ELR (cell line): Measurements from ENCODE around the gene RSBN1L.

Source experiments
- DNase-seq: peaks from one replicate; pipeline ENCODE4 v3.0.0-alpha.2; 2015; ENCODE audit warnings: low read depth

Gene RSBN1L

DNA sequence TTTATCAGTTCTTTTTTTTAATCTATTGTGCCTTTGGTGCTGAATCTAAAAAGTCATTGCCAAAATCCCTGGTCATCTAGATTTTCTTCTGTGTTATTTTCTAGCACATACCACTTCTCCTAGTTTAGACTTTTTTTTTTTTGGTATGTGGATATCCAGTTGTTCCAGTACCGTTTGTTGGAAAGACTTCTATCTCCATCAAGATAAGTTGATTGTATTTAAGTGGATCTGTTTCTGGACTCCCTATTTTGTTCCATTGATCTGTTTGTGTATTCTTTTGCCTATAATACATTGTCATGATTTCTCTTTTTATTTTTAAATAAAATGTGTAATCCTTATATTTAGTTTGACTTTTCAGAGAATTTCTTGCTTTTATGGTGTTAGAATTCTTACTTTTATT, 35.5 kb downstream of the RSBN1L start:
- DNase-seq = no peak

DNA sequence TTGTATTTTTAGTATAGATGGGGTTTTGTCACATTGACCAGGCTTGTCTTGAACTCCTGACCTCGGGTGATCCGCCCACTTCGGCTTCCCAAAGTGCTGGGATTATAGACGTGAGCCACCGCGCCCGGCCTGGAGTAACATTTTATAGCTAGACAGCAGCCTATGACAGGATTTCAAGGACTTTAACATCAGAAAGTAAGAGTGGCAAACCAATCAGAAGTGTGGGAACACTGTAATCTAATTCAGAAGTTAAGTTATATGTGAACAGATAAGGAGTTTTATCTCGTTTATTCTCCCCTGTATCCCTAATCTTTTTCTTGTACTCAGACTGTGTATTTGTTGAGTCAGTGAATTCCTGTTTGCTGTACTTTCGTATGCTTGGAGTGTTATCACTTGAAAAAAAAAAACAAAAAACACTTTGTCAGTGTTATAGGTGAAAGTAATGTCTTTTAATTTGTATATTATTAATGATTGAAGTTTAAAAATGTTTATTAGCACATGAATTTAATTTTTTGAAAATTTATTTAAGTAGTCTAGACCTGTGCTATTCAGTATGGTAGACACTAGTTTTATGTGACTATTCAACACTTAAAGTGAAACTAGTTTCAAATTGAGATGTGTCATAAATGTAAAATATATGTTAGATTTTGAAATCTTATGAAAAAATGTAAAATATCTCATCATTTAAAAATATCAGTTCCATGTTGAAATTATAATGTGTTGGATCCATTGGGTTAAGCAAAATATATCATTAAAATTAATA, 38.6 kb downstream of the RSBN1L start:
- no peak for DNase-seq

DNA sequence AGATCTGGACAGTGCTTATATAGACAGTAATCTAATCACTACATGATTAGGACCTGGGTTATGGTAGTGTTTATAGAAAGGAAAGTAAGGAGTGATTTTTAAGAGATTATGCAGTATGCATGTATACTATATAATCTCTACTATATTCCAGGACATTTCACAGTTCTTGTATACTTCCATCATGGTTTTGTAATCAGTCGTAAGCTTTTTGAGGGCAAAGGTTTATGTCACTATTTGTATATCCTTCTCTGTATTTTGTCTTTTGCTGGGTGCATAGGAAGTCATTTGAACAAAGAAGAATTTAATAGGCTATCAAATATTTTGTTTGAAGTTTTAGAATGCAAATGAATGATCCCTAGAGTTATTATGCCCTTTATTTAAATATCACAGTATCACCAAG, 39.2 kb downstream of the RSBN1L start:
- no peak for DNase-seq

DNA sequence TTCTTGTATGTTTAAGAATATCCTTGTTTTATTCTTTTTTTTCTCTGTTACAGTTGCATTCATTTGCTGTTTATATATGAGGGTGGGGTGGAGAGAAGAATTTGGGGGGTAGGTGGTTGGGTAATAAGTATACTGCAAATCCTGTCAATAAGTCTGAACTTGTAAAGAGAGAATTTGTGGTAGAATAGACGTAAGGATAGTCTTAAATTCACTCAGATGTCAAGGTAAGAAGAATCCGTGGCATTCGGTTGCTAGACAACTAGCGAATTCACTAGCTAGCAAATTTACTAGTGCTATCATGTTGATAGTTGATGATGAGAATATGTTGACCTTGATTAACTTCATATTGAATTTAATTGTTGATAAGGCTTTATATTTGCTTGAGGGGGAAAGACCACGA, 40.7 kb downstream of the RSBN1L start:
- DNase-seq = no peak

DNA sequence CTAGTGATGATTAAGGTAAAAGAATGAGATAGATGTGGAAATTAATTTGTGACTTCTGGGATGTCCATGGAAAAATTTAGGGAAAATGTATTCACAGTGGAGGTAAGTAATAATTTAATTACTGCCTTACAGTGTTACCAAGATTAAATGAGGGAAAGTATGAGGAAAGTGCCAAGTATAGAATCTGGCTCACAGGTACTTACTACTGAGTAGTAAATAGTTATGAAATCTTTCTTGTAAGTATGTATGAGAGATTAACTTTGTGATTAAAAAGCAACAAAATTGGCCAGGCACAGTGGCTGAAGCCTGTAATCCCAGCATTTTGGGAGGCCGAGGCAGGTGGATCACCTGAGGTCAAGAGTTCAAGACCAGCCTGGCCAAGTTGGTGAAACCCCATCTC, 42.1 kb downstream of the RSBN1L start:
- no peak for DNase-seq

DNA sequence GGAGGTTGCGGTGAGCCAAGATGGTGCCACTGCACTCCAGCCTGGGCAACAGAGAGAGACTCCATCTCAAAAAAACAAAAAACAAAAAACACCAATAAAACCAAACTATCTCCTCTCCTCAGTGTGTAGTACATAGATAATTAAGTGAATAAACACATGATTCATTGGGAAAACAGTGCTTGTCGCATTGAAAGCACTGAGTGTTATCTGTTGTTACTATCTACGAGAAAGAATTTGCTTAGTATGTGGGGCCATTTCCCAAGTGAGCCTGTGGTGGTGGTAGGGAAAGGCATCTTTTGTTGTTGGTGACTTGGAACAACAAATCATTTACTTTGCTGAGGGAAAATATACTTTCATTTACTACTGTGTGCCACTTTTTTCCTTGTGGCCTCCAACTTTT, 42.6 kb downstream of the RSBN1L start:
- peak; percentile 58 for DNase-seq

DNA sequence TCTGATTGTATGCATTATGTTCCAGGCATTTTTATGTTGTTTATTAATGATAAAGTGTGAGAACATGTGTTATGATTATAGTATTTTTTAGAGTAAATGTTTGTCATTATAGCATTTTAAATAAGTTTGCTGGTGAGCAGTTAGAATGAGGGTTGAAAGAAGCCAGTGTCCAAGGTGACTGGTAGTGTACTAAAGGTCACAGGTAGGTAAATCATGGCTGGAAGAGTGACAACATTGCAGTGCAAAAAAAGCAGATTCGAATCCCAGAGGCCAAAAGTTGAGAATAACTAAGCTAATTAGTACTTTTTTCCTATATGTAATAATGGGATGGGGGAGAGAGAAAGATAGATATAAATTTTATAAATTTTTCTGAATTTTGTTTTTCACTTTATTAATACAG, 44.0 kb downstream of the RSBN1L start:
- no peak for DNase-seq

DNA sequence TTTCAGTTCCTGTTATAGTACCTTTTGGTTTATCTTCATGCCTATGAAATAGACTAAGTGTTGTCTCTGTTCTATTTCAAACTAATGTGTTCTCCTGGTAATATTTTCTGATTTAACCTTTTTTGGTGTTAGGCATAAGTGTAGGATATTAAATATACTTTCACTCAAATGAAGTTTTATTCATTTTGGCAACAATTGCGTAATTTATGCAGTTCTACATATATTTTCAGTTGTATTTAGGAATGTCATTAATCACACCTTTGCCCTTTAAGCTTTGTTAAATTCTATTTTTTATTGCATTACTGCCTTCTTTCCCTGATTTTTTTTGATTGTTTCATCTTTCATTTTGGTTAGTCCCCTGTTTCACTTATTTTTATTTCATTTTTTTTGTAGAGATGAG, 47.3 kb downstream of the RSBN1L start:
- no peak for DNase-seq

DNA sequence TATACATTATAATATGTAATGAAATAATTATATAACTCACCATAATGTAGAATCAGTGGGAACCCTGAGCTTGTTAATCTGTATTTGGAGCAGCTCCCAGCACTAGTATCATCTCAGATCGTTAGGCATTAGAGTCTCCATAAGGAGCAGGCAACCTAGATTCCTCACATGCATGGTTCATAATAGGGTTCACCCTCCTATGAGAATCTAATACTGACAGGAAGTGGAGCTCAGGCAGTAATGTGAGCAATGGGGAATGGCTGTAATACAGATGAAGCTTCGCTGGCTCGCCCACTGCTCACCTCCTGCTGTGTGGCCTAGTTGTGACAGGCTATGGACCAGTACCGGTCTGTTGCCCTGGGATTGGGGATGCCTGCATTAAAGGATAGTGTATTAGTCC, 49.5 kb downstream of the RSBN1L start:
- no peak for DNase-seq

DNA sequence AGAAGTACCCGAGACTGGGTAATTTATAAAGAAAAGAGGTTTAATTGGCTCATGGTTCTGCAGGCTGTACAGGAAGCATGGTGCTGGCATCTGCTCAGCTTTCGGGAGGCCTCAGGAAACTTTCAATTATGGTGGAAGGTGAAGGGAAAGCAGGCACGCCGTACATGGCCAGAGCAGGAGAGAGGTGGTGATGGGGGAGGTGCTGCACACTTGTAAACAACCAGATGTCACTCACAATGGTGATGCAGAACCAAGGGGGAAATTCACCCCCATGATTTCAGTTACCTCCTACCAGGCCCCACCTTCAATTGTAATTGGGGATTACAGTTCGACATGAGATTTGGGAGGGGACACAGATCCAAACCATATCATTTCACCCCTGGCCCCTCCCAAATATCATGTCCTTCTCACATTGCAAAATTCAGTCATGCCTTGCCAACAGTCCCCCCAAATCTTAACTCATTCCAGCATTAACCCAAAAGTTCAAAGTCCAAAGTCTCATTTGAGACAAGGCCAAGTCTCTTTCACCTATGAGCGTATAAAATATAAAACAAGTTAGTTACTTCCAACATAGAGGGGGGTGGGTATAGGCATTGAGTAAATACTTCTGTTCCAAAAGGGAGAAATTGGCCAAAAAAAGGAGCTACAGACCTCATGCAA, 50.0 kb downstream of the RSBN1L start:
- DNase-seq = no peak

DNA sequence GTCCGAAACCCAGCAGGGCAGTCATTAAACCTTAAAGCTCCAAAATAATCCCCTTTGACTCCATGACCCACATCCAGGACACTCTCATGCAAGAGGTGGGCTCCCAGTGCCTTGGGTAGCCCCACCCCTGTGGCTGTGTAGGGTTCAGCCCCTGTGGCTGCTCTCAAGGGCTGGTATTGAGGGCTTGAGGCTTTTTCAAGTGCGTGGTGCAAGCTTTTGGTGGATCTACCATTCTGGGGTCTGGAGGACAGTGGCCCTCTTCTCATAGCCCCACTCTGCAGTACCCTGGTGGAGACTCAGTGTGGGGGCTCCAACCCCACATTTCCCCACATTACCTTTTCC, 50.5 kb downstream of the RSBN1L start:
- DNase-seq = no peak

DNA sequence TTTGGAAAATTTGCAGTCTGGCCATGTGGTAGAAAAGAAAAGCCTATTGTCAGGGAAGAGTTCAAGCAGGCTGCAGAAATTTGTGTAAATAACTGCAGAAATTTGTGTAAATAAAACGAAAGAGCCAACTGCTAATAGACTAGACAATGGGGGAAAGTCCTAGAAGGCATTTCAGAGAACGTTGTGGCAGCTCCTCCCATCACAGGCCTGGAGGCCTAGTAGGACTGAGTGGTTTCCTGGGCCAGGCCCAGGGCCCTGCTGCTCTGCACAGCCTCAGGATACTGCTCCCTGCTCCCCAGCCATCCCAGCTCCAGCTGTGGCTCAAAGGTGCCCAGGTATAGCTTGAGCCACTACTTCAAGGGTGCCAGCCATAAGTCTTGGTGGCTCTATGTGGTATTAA, 50.9 kb downstream of the RSBN1L start:
- DNase-seq = no peak

DNA sequence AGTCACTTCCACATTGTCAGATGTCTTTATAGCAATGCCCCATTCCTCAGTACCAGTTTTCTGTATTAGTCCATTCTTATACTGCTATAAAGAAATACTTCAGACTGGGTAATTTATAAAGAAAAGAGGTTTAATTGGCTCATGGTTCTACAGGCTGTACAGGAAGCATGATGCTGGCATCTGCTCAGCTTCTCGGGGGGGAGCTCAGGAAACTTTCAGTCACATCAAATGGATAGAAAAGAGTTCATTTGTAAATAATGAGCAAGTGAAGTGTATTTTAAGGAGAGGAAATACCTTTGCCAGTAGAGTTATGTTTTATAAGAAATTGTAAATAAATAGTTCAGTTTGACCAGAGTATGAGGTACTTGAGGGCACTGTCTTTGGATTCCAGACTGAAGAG, 51.5 kb downstream of the RSBN1L start:
- DNase-seq = no peak

DNA sequence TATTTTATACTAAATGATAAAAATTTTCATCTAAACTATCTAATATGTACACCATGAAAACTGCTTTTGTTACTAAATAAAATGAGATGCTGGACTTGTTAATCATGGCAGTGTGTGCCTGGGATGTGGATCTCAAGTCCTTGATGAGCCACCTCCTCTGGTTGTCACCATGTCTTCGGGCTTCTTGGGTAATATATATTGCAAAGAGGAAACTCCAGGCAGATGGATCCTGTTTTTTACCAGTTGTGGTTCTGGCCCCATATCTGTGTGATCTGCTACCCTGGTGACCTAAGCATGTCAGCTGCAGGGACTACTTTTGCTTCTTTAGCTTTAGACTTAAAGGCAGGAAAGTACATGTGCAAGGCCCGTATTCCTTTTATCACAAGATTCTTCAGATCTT, 55.8 kb downstream of the RSBN1L start:
- no peak for DNase-seq

DNA sequence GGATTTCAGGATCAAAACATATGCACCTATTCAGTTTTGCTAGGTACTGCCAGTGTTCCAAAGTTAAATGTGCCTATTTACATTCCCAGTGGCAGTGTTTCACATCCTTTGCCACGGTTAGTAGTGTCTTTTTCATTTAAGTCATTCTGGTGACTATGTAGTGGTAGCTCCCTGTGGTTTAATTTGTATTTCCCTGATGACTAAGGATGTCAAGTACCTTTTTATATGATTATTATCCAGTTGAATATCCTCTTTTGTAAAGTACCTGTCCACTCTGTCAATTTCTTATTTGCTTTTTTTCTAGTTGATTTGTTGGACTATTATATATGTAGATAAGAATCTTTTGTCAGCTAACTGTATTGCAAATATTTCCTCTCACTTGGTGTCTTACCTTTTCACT, 56.9 kb downstream of the RSBN1L start:
- peak; percentile 12 for DNase-seq

DNA sequence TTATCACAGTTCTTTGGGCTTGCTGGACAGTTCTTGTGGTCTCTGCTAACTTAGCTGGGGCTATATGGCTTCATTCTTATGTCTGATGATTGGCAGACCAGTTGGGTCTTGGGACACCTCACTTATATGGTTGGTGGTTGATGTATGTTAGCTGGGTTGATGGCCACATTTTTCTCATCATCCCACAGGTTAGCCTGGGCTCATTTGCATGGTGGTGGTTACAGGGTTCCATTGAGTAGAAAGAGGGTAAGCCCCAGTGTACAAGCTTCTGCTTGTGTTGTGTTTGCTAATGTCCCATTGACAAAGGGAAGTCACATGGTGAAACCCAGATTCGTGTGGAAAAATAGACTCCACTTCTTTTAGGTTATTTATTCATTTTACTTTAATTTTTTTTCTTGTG, 61.3 kb downstream of the RSBN1L start:
- DNase-seq = no peak

DNA sequence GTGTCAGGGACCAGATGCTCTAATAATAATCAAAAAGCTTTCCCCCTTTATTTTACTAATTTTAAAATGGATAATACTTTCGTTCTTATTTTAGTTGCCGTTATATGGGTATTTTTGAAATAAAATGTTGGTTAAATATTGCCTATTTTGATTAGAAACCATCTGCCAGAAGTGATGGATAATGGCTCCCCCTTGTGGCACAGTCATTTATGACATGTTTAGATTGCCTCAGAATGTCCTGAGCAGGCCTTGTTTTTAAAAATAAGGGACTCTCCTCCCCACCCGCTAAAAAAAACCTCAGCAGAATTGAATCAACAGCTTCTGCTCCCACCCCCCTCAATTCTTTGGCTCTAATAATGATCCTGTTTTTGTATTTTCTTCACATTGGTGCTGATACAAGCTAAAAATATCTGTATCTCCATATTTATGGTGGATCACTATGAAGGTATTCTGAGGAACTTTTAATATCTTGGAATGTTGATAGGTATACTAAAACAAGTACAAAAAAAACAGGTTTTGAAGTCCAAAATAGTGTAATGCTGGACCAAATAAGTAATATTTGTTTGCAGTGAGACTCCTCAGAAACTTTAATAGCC, 63.1 kb downstream of the RSBN1L start:
- peak; percentile 73 for DNase-seq

DNA sequence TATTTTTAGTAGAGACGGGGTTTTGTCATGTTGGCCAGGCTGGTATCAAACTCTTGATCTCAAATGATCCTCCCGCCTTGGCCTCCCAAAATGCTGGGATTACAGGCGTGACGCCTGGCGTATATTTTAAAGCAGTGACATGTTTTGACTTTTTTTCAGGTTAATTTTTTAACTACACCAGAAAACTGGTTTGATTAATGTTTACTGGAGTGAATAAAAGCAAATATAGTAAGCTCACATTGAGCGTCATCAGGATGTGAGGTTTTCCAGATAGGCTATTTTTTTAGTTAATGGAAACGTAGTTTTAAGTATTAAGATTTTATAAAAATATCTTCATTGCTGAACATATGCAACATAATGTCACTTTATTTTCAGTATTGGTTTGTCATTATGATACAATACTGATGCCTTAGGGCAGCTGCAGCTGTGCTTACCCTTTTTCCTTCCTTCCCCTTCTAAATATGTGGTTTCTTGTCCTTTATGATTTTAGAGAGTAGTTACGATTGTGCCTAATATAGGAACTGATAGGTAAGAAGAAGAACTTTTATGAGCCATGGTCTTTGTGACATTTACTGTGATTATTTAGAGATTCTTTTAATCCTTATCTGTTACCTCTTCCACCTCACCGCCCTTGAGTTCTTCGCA, 64.7 kb downstream of the RSBN1L start:
- no peak for DNase-seq

DNA sequence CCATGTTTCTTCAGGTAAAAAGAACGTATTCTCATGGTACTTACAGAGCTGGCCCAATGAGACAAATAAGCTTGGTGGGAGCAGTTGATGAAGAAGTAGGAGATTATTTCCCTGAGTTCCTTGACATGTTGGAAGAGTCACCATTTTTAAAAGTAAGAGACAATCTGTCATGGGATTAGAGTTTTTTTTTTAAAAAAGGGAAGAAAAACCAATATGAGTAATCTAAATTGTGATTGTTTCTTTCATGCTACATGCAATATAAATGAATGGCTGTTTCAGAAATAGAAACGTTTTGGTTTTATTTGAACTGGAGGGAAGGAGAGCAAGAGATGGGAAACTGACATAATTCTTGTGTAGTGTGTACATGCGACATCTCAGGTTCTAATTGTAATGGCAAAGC, 69.2 kb downstream of the RSBN1L start:
- DNase-seq = no peak

DNA sequence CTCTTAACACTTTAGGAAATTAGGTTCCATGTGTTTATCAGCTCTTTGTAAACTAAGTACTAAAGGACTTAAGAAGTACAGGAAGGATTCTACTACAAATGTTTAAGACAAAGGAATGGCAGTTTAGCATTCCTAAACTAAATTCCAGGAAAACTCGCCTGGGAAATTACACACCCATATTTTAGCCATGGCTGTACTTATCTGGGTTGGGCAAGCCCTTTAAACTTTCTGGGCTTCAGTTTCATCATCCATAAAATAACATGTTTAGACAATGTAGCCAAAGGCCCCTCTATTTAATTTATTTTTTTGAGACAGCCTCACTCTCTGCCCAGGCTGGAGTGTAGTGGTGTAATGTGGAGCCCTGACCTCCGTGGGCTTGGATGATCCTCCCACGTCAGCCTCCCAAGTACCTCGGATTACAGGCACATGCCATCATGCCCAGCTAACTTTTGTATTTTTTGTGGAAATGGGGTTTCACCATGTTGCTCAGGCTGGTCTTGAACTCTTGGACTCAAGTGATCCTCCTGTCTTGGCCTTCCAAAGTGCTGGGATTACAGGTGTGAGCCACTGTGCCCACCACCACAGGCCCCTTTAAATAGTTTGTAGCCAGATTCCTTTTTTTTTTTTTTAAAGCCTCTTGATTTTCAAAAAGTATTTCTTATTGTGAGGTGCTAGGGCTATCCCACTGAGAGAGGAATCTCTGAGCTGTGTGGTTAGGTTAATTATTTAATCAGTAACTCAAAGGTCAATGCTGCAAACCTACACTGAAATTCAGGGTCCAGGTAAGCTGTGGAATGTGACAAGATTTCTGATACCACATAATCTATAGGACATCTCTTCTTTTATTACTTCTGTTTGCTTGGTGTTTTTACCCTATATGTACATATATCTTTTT, 69.9 kb downstream of the RSBN1L start:
- DNase-seq = no peak

DNA sequence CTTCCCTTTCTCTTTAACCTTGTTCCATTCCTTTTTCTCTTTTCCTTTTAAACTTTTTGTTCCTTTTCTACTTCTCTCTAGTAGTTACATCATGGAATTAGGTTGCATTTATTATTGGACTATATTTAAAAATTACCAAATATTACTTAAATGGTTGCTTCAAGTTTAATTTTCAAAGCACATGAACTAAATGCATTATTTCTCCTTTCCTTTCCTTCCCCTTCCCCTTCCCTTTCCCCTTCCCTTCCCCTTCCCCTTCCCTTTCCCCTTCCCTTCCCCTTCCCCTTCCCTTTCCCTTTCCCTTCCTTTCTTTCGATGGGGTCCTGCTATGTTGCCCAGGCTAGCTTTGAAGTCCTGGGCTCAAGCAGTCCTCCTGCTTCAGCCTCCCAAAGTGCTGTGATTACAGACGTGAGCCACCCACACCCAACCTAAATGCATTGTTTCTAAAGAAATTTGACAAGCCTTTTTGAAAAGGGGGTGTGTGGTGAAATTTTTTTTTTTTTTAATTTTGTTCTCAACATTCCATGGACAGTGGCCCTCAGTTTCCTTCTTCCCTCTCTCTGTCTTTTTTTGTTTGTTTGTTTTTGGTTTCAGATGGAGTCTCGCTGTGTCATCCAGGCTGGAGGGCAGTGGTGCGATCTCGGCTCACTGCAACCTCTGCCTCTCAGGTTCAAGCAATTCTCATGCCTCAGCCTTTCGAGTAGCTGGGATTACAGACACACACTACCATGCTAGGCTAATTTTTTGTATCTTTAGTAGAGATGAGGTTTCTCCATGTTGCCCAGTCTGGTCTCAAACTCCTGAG, 70.7 kb downstream of the RSBN1L start:
- no peak for DNase-seq
